Activated CD4-positive, alpha-beta T cell treated with anti-CD3 and anti-CD28 coated beads, Interleukin-2, amount 50 U/mL, for 16 hours (primary cell): Measurements from ENCODE around the gene DENND1A.
A peak's percentile ranks its signal among the peaks of the same experiment; 100 is the strongest.

Experiments
- DNase-seq: peaks from one replicate; pipeline ENCODE4 v3.0.0-alpha.2; 2020

Gene DENND1A

DNA sequence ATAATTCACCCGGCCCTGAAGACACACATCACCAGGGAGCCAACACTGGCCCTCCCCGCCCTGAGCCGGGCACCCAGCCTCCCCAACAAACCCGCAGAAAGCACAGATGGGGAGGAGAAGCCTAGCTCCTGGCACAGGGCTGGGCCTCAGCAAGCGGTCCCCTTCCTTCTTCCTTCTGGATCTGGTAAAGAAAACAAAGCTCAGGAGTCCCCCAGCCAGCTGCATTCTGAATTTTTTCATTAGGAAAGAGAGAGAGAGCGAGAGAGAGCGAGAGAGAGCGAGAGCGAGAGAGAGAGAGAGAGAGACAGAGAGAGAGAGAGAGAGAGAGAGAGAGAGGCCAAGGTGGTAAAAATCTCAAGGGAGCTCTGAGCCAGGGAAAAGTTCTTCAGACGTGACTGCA, 378.2 kb downstream of the DENND1A start:
- no peak for DNase-seq

DNA sequence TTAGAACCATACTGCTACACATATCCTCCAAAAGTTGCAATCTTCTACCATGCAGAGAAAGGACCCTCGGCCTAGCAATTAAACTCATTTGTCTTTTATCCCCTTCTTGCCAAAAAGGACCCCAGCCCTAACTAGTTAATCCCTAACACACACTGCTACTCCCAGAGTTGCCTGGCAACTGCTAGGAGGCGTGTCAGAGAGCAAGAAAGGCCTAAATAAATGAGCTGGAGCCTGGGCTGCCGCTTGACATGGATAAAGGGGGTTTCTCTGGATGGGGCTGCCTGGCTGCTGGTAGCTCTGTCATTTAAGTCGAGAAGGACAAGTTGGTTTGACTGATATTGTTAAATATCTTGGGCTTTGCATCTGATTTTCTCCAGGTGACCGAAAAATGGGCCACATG, 379.1 kb downstream of the DENND1A start:
- no peak for DNase-seq

DNA sequence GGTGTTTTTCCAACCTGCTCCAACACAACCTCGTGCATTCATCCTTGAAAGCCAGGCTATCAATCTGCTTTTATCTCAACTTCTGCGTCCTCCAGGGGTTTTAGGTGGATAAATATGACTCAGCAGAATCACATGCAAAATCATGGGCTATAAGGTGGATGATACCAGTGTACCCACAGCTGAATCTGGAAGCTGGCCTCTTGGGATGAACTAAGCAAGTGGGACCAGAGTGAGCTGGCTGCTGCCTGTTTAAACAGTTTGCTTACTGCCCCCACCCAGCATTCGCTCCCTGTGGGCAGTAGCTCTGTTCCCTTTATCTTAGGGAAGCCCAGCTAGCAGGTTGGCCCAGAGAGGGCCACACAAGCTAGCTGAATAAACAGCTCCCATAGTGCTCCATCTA, 379.9 kb downstream of the DENND1A start:
- no peak for DNase-seq

DNA sequence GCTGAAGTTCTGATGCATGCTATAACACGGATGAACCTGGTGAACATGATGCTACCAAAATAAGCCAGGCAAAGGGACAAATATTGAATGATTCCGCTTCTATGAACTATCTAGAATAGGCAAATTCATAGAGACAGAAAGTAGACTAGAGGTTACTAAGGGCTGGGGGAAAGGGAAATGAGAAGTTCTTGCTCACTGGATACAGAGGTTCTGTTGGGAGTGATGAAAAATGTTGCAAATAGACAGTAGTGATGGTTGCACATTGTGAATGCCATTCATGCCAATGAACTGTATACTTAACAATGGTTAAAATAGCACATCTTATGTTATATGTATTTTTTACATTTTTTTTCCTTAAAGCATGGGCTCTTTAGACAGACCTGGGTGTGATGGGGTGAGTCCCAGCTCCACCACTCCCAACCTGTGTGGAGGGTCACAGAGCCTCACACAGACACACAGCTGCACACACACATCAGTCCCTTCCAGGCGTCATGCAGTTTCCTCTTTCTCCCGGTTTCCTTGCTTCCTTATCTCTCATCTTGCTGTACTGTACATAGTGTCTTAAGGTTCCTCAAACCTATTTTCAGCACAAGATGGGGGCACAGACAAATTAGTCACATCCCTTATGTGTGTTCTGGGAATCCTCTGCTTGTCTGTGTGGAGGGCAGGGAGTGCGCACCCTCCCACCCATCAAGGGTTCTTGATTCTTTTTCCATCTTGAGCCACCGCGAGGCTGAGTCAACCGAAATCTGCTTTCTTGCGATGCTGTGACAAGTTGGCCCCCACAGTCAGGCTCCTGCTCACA, 381.0 kb downstream of the DENND1A start:
- peak; percentile 16 for DNase-seq

DNA sequence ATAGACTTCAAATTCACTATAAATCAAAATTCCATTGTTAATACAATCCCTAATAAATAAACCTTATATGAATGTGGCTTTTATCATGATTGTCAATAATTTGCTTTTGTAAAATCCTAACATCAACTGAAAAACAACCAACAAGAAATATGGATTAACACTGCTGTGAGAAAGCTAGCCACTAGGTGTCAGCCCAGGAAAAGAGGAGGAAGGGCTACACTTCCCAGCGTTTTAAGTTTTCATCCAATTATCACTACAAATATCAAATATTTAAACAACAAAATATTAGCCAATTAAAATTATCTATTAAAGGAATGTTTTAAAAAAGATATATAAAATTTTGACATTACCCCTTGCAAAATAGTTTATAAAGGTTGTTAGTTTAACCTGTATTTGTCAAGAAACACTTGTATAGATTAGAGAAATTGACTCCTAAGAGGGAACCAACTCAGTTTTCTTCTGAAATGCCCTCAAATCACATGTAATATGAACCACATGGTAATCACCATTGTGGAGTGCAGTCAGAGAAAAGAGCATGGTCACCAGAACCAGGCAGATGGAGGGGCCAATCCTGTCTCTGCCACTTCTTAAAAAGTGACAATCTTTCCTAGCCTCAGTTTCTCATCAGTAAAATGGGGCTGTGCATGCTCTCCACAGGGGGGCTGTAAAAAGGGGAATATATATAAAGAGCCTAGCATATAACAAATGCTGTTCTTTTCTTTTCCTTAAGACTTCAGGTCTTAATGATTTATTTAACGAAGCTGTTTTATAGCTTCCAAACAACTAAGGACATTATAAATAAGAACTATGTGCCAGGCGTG, 385.7 kb downstream of the DENND1A start:
- peak; percentile 15 for DNase-seq

DNA sequence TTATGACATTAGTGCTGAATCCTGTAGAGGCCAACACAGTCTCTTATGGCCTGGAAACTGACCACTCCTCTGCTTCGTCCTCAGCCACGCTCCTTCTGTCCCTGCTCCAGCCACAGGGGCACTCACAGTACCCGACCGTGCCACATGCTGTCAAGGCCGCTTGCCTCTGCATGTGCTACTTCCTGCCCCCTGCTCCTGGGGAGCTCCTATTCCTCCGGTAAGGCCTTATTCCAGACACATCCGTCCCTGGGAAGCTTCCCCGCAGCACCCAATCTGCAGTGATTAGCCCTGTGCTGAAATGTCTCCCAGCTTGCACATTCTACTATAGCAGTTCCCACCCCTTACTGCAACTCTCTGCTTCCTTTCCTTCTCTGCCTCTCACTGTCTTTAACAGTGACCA, 386.4 kb downstream of the DENND1A start:
- no peak for DNase-seq

DNA sequence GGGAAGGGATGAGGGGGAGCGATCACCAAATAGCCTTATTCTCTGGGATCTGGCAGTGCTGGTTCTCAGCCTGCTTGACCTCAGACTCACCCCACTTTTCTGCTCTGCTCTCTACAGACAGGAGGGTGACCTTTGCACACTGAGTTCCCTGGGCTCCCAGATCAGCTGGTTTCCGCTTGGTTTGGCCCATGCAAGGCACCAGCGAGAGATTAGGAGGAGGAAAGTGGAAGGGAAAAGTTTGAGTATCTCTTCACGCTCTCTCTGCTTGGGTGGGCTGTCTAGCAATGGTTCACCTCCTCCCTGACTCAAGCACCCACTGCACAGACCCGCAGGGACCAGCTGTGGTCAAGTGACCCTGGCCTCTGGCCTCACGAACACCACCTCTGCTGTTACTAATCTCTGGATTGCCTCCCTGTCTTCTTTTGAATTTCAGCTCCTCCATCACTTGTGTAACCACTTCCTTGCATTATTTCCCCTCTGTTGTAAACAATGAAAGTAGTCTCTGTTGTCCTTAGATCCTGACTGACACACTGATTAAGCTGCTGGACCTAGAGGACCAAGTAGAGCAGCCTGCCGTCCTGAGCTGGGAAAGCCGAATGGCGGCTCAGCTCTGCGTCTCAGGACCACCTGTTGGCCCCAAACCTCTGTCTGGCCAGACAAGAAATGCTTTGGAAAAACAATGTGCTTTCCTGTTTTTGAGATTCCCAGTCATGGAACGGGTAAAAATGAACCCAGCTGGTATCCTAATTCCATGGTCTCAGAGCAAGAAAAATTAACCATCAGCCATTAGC, 387.3 kb downstream of the DENND1A start:
- no peak for DNase-seq

DNA sequence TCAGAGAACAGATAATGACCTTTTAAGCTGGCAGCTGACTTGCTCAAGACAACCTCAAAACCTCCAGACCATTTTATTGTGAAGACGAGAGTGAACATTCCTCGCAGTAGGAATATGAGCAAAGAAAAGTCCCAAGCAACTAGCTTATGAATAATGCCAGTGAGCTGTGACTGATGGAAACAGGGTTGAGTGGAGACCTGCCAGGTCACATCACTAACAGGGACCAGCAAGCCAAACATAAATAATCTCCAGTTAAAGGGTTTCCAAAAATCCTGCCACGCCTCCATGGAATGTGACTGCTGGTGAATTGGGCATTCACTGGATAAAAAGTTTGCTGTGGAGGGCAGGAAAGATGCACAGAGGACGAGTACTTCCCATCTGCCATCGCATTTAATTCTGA, 388.5 kb downstream of the DENND1A start:
- no peak for DNase-seq

DNA sequence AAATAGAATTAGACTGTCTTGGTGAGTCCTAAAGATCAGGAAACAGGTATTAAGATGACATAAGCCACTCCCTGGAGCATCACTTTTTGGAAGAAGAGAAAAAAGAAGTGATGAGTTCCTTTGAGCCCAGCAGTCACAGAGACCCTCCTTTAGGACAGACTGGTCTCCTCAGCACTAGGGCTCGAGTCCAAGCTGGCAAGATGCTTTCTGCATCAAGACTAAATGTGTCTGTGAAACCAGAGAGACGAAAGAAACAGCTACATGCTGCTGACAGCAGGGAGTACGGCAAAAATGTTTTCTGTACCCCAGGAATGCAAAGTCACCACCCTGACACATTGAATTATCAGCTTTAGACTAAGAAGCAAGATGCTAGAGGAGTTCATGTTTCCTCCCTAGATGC, 389.5 kb downstream of the DENND1A start:
- DNase-seq, result no peak

DNA sequence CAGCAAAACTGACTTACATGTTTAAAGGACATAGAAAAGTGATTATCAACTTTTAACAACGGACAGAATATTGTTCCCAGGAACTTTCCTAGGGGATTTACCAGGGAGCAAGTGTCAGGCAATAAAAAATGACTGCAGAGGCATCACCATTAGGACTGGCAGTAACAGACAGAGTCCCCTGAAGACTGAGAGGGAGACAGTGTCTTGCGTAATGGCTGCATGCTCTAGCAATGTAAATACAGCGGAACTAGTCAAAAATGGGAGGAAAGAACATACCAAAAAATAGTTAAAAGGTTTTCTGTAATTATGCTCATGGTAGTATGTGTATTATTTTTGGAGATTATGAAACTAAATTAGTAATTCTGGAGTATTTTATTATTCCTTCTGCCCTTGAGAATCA, 392.1 kb downstream of the DENND1A start:
- DNase-seq, result no peak

DNA sequence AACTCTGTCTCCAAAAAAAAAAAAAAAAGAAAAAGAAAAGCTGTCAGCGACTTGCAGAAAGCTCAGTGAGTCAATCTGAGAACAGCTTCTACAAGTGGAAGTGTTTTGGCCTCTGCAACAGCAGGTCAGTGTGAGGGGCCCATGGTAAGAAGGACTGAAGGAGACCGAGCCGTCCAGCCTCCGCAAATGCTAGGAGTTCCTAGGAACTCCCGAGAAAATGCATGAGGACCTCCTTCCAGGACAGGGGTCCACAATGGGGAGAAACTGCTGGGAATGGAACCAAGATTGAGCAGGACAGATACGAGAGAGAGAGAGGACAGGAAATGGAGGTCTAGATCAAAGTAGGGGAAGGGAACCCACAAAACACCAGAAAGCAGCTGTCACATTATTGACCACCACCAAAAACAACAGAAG, 393.5 kb downstream of the DENND1A start:
- no peak for DNase-seq

DNA sequence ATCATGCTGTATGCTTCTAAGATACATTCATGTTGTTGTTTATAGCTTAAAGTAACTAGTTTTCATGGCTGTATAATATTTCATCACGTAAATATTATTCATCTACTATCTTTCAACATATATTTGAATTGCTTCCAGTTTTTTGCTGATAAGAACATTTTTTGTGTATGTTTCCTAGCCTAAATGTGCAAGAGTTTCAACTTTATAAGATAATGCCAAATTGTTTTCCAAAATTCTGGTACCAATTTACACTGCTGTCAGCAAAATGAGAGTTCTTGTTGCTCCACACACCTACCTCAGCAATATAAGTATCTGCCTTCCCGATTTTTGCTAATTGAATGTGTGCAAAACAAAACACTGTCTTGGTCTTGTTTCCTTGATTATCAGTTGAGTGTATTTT, 395.6 kb downstream of the DENND1A start:
- DNase-seq, result no peak

DNA sequence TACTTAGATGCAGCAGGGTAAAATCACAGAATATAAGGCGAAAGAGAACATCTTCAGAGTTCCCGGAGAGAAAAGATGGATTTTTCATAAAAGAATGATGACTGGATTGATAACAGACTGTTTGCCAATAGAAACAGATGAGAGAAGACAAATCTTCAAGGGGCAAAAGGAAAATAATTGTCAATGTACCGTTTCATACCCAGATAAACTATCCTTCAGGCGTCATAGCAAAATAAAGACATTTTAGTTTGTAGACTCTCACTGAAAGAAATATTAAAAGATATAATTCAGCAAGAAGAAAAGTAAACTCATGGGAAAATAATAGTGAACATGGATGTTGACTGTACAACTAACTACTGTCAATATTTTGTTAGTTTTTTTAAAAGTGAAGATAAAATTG, 399.7 kb downstream of the DENND1A start:
- no peak for DNase-seq

DNA sequence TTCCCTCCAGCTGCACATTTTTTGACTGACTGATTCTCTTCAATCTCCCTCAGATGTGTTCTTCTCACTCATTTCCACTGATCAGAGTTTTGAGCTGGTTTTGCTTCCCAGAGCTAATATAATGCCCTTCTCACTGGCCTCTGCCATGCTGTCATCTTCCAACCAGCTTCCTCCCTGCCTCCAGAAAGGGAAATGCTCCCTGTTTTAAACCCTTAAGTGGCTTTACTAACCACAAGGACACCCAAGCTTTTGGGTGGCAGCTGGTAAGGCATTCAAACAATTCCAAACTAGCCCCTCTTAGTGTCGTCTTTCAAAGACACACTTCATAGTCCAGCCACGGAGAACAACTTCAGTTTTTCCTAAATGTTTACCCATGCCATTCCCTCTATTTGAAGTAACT, 401.4 kb downstream of the DENND1A start:
- DNase-seq, result no peak

DNA sequence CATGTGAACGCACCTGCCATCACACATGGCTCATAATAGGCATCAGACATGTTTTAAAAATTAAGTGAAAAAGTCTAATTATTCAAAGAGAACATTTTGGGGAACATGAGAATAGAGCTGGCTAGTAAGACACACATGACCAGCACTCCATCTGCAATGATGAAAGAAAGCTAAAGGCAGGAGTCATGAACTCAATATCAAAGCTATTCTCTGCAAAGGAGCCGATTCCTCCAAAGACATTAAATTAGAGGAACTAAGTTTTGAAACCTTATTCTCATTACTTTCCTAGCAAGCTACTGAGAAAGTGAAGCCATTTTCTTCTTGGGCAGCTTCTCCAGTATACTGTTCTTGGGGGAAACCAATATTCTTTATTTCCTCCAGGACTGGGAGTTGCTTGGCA, 401.9 kb downstream of the DENND1A start:
- no peak for DNase-seq

DNA sequence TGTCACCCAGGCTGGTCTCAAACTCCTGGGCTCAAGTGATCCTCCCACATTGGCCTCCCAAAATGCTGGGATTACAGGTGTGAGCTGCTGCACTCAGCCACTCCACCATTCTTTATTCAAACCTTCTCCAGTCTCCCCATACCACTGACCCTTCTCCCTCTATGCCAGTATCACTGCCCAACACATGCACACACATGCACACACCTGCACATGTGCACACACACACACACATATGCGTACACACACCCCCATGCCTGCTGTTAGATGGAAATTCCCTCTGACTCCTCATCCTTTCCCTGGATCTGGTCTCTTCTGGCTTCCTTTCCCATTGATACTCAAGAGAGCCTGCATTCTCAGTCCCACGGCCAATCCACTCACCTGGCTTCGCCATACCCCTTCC, 404.0 kb downstream of the DENND1A start:
- DNase-seq, result no peak

DNA sequence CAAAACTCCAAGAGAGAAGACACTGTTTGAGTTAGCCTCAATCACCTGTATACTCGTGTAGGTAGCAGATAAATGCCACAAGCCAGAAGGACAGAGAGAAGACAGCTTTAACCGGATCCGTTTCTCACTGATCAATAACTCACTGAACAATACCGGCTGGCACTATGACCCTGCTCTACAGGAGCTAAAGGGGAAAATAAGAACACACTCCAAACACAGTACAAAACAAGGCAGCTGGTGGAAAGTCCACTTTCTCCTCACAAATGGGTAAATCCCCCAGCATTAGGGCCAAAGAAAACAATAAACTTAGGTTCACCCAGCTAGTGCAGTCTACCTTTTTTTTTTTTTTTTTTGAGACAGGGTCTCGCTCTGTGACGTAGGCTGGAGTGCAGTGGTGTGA, 404.5 kb downstream of the DENND1A start:
- DNase-seq, result no peak

DNA sequence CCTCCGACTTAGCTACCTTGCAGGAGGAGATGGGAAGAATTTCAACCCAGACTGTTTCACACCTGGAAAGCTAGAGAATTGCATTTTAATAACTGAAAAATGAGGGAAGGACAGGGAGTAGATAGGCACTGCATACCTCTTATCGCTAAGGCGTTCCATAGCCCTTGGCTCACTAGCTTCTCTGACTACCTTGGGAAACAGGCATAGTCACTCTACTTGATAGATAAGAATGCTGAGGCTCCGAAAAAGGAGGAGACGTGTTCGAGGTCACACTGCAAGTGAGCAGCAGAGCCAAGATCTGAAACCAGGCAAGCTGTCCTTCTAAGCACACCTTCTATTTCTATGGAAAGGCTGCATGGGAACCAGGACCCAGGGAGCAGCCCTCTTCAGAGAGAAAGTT, 405.1 kb downstream of the DENND1A start:
- DNase-seq, result no peak

DNA sequence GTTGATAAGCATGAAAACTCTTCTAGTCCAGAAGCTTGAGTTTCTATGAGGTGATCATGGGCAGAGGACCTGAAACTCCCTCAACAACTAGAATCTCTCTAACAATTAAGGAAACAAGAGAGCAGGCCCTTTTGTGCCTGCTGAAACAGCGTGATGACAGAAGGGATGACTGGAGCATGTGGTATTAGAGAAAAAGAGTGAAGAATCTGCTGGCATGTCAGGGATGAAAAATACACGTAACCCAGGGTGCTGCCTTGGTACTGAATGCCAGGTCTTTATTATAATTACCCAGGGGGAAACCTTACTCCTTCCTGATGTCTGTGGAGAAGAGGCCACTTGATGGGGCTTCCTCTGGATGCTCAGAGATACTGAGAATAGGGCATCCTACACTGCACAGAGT, 406.1 kb downstream of the DENND1A start:
- no peak for DNase-seq

DNA sequence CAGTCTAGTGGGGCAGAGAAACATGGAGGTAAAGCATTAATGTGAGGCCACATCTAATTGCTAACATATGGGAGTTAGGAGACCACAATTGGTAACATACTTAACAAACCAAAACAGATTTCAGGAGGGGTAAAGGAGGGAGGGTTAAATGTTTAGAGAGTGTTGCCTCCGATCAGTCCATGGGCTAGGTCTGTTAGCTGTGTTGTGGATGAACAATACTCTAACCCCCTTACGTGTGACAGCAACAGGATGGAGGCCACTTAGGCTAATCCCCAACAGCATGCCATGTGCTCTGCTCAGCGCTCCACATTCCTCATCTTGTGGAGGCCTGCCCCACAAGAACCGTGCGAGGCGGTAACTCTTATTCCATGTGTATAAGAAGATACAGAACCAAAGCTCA, 406.9 kb downstream of the DENND1A start:
- DNase-seq, result no peak

DNA sequence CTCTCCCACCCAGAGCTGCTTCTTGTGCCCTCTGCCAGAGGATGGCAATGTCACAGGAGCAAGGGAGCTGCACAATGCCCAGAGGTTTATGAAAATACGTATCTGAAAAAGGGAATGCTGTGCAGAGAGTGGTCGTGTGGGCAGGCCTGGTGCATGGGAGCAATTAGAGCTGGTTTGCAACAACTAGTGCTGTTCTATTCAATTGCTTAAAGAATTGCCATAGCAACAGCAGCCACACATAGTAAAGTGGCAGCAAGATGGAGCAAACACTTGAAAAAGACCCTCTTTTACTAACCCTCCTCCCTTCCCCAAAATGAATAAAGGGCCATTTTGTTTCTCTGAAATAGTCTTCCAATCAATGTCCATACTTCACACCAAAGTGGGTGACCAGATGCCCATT, 407.7 kb downstream of the DENND1A start:
- no peak for DNase-seq

DNA sequence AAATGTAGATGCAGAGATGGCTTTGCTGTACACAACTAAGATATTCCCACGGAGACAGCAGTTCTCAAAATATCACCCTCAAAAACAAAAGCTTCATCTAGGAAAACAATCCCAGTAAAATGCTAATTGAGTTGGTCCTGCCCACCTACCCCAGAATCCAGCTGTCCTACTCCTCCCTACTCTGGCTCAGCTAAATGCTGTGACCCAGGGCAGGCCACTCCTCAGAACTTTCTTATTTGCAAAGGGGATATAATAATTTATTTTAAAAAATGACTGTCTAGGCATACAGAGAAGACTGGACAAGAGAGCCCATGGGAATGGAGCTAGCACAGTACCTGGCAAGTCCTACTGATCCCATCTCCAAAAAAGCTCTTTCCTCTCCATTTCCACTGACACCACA, 411.6 kb downstream of the DENND1A start:
- DNase-seq, result no peak

DNA sequence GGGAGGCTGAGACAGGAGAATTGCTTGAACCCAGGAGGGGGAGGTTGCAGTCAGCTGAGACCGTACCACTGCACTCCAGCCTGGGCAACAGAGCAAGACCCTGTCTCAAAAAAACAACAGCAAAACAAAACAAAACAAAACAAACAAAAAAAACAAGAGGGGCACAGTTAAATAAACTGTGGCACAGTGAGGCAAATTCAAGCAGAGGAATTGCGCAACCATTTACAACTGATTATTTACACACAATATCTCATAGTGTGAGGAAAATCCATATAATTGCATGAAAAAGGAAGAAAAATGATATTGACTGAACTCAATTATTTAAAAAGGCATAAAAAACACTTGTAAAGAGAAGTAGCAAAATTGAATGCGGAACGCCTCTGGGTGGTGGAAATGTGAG, 412.4 kb downstream of the DENND1A start:
- DNase-seq, result no peak

DNA sequence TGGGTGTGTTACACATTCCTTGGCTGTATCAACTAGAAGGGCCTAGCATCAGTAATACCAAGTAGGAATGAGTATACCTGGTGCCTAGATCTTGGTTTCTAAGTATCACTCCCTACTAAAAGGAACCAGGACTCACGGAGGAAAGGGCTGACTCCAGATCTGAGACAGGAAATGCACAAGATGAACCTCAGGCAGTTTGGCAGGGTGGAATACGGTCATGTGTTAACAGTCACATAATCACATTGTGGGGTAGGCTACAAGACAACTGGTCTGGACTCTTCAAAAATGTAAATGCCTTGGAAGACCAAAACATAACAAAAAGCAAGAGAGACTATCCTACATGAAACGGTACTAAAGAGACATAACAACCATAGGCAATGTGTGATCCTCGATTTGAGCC, 415.2 kb downstream of the DENND1A start:
- no peak for DNase-seq
